ELF-1 (cell line): ENCODE results near the gene ZNF429.
A peak's percentile ranks its signal among the peaks of the same experiment; 100 is the strongest.
"Not testable (repeated sequence)": the region's sequence is repeated elsewhere in the genome, so short reads cannot be mapped to it uniquely, and the experiment has no call there.

Experiments
- DNase-seq: peaks from one replicate; pipeline ENCODE4 v3.0.0-alpha.2; 2016; ENCODE audit warnings: low read depth, low spot score

ZNF429 gene

GRCh38 chr19:21505459-21506451 is at the start of gene ZNF429:
TSS of gene ZNF429 (plus strand) at chr19:21505602. CDS start at chr19:21505772, 170 bp downstream.
- DNase-seq, result peak; percentile 96

DNA sequence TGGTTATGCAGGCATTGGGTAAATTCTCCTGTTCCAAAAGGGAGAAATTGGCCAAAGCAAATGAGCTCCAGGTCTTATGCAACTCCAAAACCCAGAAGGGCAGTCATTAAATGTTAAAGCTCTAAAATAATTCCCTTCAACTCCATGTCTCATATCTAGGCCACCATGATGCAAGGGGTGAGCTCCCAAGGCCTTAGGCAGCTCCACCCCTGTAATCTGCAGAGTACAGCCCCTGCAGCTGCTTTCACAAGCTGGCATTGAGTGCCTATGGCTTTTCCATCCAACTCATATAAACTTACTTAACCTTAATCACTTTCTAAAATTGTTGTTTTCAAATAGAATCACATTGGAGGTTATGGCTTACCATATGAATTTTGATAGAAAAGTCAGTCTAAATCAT is 44.7 kb upstream of the ZNF429 start:
- no peak for DNase-seq

- DNase-seq, result no peak
Observed at GRCh38 chr19:21462540-21462939, 42.9 kb upstream of the ZNF429 start.

DNA sequence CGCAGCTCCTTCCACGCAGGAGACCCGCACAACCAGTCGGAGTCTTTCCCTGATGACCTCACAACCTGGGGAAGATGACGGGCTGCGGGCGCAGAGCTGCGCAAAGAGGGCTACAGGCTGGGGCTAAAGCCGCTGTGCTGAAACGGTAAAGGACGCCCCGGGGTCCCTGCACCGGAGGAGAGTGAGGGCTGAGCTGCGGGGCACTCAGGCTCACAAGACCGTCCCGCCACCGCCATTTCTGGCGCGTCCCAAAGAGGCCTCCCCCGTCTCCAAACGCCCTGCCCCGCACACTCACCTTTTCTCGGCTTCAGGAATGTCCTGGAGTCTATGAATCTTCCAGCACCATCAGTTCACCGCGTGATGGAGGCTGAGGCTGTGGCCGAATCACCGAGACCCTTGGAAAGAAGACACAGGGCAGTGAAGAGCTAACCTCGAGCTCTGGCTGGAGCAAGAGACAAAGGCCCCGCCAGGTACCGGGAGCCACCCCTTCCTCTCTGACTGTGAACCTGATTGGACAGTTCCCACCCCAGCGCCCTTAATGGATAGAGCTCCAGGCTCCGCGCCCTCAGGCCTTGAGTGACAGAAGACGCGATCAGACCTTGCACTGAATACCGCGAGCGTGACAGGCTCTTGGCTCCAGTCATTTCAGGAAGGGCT is 41.8 kb upstream of the ZNF429 start:
- peak; percentile 96 for DNase-seq

DNA sequence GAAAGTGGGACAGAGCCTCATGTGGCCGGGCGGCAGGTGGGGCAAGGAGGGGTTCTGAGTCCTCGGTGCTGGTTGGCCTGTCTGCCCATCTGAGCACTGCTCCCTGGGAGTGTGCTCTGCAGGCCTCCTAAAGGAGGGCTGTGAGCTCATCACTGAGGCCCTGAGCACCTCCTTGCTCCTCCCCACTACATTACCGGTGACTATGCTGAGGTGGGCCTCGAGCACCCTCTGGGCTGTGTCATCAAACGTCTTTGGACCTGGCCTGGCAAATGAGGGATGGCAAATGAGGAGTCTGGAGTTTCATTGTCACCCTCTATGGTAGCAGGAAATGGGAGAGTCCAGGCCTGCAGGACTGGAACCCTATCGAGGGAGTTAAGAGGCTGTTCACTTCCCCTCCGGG is 38.8 kb upstream of the ZNF429 start:
- no peak for DNase-seq

DNA sequence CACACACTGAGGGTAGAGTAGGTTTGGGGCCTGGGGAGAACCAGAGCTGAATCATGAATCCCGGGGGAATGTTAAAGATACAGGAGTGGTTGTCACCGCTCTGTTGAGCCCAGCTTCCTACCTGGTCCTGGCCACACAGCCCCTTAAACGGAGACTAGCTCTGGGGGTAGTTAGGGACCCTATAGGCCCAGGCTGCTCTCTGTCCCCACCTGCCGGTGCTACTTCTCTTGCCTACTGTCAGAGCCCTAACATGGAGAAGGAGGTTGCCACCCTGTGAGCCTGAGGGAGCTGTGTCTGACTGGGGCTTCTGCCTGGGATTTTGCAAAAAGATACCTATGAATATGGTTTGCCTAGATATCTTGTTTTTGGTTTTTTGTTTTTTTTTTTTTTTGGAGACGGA is 36.6 kb upstream of the ZNF429 start:
- peak; percentile 39 for DNase-seq

- no peak for DNase-seq
Observed at GRCh38 chr19:21472507-21472906, 32.9 kb upstream of the ZNF429 start.

DNA sequence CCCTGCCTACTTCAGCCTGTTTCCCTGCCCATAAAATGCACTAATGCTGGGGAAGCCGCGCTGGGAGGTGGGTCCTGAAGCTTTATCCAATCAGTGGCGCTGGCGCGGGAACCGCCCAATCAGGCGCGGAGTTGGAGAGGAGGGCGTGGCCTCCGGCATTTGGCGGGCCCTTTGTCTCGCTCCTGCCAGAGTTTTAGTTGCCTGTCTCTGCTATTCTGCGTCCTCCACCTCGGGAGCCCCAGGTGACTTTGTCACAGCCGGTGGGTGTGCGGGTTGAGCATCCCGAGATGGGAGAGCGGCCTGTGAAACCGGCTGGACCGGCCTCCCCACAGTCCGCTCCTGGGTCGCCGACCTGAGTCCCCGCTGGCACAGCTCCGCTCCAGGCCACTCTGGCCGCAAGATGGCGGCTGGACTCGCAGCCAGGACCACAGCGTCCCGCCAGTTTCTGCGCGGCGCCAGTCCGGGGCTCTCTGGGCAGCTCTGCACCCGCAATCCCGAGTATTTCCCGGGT is 30.7 kb upstream of the ZNF429 start:
- peak; percentile 99 for DNase-seq

DNA sequence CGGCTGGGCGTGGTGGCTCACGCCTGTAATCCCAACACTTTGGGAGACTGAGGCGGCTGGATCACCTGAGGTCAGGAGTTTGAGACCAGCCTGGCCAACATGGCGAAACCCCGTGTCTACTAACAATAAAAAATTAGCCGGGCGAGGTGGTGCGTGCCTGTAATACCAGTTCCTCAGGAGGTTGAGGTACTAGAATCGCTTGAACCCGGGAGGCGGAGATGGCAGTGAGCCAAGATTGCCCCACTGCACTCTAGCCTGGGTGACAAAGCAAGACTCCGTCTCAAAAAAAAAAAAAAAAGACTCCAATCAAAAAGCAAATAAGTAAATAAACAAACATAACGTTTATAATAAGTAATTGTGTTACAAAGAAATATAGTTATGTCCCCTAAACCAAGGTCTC is 23.0 kb upstream of the ZNF429 start:
- DNase-seq, result not testable (repeated sequence)

- DNase-seq, result peak; percentile 86
Observed at GRCh38 chr19:21482863-21483276, 22.5 kb upstream of the ZNF429 start.

- peak; percentile 87 for DNase-seq
Observed at GRCh38 chr19:21483589-21484170, 21.7 kb upstream of the ZNF429 start.

DNA sequence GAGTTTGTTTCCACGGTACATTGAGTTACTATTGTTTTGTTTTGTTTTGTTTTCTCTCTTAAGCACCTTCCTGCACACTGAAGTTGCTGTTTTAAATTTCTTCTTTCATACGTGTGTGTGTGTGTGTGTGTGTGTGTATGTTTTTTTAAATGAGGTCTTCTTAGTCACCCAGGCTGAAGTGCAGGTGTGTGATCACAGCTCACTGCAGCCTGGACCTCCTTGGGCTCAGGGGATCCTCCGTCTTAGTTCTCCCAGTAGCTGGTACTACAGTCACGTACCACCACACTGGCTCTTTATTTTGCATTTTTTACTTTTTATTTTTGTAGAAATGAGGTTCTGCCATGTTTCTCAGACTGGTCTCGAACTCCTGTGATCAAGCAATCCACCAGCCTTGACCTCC is 20.8 kb upstream of the ZNF429 start:
- DNase-seq, result no peak

GRCh38 chr19:21485926-21486325 is 19.5 kb upstream of the ZNF429 start:
- DNase-seq, result no peak

DNA sequence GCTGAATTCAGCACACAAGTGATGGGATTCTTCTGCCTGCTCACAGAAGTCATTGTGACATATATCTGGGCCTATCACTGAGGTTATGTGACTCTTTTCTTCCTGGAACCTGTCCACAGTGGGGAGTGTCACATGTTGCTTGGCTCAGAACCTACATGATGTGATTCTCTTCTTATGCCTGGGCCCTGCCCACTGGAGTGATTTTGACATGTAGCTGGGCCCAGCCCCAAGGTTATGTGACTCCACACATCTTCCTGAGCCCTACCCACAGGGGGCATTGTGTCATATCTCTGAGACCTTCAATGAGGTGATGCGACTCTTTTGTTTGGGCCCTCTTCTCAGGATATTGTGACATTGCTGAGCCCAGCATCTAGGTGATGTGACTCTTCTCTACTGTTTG is 17.4 kb upstream of the ZNF429 start:
- DNase-seq, result no peak

DNA sequence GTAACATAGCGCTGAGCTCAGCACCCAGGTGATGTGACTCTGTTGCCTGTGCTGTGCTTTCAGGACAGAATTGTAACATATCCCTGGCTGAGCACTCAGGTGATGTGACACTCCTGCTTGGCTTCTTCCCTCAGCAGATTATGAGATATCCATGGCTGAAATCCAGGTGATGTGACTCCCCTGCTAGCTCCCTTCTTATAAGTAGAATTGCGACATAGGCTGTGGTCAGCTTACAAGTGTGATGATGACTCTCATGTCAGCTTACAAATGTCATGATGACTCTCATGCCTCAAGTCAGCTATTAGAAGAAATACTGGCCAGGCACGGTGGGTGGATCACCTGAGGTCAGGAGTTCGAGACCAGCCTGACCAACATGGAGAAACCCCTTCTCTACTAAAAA is 14.3 kb upstream of the ZNF429 start:
- DNase-seq, result no peak

- DNase-seq, result no peak
Observed at GRCh38 chr19:21492947-21493906, 12.2 kb upstream of the ZNF429 start.

GRCh38 chr19:21496876-21497275 is 8.5 kb upstream of the ZNF429 start:
- no peak for DNase-seq

GRCh38 chr19:21498651-21499050 is 6.8 kb upstream of the ZNF429 start:
- no peak for DNase-seq

- no peak for DNase-seq
Observed at GRCh38 chr19:21508198-21508597, 2.8 kb downstream of the ZNF429 start.

- DNase-seq, result not testable (repeated sequence)
Observed at GRCh38 chr19:21511058-21511457, 5.7 kb downstream of the ZNF429 start.

DNA sequence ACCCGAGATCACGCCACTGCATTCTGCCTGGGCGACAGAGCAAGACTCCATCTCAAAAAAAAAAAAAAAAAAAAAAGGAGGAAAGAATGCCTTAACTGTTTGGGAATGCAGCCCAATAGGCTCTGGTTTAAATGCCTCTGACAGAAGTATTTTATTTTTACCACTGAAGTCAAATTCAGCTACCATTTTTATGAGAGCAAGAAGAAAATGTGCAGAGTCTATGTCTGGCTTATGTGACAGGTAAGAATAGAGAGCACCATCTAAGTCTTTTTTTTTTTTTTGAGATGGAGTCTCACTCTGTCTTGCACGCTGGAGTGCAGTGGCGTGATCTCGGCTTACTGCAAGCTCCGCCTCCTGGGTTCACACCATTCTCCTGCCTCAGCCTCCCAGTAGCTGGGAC is 7.2 kb downstream of the ZNF429 start:
- not testable (repeated sequence) for DNase-seq
